HG02623 (cell line): ENCODE measurements around the gene TRIM54.
"Not testable (repeated sequence)": the region's sequence is repeated elsewhere in the genome, so short reads cannot be mapped to it uniquely, and the experiment has no call there.

Experiments
- ATAC-seq: cut with Tn5 transposase; IDR thresholded peaks from one replicate; pipeline ENCODE4 v1.9.1; 2021; ENCODE audit warnings: moderate library complexity; ENCODE audit not compliant: unreplicated experiment

The TRIM54 gene

DNA sequence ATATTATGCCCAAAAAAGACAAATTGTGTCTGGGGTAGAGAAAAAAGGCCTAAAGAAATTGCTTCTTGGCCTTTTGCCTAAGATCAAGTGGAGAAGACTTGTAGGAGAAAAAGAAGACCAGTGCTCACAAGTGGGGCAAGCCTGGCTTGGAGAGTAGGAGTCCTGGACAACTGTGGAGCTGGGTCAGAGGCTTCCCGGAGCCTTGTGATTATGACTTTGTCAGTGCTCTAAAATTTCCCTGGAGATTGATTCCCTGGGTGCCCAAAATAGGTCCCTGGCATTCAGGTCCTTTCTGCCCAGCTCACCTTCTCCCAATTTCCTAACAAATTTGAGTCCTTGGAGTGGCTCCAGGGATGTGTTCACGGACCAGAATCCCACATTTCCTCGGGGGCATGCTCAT, 787 bp upstream of the TRIM54 start:
- ATAC-seq, result no peak

DNA sequence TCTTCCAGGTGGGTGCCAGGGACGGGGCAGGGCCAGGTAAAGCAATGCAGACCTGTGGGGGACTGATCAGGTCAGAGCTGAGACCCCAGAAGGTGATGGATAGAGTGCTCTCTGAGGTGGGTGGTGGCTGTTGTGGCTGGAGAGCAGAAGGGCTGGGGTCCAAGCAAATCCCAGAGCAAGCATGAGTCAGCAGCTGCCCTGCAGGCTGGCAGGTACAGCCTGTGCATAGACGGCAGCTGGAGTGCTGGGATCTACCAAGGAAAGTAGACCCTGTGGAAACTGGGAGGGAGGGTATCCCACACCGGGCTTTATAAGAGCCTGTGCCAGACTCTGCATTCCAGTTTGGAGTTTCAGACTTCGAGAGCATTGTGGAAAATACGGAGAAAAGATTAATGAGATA, 663 bp downstream of the TRIM54 start:
- no peak for ATAC-seq

DNA sequence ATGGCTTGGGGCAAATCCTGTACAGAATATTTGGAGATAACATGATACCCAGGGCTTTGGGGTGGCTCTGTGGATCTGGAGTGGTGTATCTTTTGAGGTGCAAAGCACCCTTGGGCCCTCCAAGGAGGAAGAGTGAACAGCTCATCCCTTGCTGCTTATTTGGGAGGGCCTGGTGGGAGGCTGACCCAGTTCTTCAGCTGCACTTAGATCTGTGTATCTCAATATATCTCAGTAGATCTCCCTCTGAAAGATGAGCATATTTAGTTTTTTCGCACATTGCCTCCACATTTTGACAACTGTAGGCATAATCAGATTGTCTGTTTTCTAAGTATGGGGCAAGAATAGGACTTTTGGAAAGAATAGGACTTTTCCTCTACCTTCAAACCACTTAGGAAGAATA, 2.8 kb downstream of the TRIM54 start:
- no peak for ATAC-seq

DNA sequence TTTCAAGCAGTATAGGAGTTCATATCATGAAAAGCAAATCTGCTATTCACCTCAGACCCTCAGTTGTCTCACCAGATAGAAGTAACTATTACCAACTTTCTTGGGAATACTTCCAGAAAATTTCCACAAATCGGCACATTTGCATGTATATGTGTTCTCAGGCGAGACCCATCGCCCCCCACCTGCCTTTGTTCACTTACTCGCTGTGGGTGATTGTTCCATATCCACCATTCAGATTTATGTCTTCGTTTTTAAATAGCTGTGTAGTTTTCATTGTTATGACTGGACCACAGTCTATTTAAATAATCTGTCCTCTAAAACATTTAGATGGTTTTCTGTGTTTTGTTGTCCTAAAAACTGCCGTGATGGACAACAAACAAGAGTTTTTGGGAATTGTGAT, 3.3 kb downstream of the TRIM54 start:
- ATAC-seq, result no peak

DNA sequence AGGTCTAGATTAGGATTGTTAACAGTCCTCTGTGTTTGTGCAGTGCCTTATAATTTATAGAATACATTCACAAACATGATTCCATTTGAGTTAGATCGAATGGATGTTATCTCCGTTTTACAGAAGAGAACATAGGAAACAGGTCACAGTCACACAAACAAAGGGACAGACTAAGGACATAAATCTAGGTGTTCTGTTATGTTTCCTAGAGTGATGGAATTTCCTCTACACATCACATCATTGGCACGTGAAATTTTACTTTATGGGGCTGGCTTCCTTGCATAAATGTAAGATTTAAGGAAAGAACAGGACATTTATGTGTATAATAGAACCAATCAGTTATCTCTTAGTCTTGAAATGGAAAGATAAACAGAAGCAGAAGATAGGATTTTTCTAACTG, 6.4 kb downstream of the TRIM54 start:
- no peak for ATAC-seq

DNA sequence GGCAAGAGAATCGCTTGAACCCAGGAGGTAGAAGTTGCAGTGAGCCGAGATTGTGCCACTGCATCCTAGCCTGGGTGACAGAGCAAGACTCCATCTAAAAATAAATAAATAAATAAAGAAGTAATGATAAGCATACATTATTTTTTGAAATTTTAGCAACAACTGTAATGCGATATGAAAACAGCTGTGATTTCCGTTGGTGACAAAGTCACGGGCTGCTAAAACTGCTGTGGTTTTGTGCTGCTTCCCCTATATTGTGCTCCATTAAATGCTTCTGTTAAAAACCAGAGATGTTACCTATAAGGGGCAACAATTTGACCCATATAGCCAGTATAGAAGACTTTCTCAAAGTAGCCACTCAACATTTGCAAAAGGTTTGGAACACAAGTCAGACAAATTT, 8.3 kb downstream of the TRIM54 start:
- ATAC-seq, result no peak

DNA sequence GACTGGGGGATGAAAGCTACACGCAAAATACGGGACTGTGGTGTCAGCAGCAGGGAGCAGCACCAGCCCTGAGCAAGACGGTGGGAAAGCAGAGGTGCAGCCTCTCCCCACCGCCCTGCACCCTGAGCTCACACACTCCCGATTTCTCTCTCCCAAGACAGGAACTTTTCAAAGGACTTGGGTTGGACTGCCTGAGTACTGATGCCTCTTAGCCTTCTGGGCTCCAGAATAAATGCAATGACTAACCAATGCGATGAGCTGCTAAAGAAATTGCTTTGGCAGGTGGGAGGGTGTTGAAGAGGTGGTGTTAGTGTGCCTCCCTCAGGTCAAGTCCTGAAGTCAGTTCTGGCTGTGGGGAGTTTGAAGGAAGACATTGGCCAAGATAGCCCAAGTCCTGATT, 9.6 kb downstream of the TRIM54 start:
- ATAC-seq, result no peak

DNA sequence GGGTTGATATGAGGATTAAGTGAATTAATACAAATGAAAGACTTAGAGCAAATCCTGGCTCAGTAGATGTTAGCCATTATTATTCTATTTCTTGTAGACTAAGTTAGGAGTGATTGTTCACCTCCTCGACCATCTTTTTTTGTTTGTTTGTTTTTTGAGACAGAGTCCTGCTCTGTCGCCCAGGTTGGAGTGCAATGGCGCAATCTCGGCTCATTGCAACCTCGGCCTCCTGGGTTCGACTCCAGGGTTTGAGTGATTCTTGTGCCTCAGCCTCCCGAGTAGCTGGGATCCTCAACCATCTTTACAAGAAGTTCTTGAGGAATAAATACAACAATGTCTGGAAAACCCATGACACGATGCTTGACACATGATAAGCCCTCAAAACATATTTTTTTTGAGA, 12.7 kb downstream of the TRIM54 start:
- ATAC-seq, result no peak

DNA sequence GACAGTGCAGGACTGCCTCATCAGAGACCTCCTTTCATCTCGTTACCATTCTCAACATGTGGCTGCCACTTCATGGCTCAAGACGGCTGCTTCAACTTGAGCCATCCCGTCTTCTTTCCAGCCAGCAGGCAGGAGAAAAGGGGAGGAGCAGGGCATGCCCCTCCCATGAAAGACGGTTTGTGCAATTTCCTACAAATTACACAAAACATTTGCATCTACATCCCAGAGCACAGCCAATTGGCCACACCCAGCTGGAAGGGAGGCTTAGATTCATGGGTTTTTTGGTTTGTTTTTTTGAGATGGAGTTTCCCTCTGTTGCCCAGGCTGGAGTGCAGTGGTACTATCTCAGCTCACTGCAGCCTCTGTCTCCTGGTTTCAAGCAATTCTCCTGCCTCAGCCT, 14.3 kb downstream of the TRIM54 start:
- no peak for ATAC-seq

DNA sequence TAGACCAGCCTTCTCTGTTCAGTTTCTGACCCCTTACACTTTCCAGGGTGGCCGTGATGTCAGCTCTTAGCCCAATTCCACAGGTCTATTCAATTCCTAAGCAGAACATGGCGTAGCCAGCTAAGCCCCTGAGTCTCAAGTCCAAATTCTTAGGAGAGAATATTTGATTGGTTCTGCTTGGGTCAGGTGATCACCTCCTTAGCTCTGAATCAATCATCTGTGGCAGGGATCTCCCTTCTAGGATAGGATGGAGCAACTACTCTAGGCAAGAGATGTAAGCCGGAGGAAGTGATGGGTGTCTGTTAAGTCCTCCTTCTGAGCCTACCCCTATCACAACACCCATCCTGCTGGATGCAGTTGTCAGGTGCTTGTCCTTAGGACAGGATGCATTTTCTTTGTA, 15.0 kb downstream of the TRIM54 start:
- ATAC-seq, result no peak

DNA sequence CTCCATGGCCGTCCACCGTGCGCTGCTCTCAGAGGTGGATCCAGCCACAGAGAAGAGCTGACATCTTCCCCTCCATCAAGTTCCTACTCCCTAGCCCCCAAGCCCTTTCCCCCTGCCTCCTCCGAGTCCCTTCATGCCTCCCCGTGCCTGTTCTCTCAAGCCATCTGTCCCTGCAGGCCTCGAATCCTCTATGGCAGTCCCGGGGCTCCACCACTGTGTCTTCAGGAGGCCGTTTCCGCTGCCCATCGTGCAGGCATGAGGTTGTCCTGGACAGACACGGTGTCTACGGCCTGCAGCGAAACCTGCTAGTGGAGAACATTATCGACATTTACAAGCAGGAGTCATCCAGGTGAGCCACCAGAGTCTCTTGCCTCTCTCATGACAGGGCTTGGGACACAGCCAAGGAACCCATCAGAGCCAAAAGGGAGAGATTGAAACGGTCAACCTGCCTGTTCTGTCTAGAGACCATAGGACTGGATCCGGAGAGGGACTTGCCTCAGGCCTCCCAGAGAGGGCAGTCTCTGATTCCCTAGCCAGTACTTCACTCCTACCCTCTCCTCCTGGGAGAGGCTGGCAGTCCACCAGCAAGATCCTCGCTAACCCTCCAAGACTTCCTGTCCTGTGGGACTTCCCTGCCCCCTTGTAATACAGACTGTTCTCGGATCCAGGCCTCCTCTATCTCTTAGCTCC, 16.3 kb downstream of the TRIM54 start:
- no peak for ATAC-seq

DNA sequence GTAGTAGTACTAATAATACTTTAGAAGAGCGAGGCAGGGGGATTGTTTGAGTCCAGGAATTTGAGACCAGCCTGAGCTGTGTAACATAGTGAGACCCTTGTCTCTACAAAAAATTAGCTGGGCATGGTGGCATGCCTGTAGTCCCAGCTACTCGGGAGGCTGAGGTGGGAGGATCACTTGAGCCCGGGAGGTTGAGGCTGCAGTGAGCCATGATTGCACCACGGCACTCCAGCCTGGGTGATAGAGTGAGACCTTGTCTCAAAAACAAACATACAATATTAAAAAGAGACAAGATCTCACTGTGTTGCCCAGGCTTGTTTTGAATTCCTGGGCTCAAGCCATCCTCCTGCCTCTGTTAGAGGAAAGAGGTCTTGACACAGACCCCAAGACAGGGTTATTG, 18.4 kb downstream of the TRIM54 start:
- not testable (repeated sequence) for ATAC-seq

DNA sequence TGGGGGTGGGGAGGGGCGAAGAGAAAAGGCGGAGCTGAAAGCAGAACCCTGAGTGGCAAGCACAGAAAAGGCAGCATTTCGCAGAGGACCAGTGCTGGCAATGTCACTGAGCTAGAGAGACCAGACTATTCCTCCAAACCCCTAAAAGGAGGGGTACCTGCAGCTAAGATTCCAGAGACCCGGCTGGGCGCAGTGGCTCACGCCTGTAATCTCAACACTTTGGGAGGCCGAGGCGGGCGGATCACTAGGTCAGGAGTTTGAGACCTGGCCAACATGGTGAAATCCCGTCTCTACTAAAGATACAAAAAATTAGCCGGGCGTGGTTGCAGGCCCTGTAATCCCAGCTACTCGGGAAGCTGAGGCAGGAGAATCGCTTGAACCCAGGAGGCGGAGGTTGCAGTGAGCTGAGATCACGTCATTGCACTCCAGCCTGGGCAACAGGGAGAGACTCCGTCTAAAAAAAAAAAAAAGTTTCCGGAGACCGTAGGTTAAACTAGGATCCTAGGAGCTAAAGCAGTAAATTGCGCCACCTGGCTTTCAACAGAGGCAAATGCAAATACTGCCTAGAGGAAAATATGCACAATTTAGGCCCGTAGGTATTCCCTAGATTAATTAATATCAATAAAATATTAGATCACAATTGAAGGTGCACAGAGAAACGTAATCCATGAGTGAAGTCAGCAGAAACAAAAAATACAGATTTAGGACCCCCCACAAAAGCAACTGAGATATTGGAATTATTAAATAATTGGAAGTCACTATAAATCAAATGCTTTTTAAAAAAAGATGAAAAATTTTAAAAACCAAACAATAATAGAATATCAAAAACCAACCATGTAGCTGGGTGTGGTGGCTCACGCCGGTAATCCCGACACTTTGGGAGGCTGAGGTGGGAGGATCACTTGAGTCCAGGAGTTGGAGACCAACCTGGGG, 21.1 kb downstream of the TRIM54 start:
- ATAC-seq, result no peak

DNA sequence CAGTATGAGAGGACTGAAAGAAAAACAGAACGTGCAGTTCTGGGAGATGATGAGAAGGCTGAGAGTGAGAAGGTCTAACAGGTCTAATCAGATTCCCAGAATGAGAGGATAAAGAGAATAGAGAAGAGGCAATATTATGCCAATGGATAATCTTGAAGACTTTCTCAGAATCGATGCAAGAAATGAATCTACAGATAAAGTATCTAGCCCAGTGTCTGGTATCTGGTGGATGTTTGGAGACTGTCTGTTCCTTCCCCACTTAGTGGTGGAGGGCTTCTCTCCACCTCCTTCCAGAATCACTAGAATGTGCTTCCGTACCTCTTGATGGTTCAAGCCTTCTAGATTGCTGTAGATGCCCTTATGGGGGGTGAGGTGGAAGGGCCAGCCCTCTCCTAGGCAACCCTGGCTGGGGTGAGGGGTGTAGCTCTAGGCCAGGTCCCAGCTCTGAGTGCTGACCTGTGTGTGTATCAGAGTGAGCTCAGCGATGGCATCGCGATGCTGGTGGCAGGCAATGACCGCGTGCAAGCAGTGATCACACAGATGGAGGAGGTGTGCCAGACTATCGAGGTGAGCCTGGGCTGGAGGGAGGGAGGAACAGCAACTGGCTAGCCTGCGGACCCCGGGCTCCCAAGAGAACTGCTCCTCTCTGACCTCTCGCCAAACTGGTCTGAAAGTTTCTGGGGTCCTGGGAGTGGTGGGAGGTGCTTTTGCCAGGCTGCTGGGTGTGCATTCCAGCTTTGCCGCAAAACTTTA, 22.4 kb downstream of the TRIM54 start:
- no peak for ATAC-seq

DNA sequence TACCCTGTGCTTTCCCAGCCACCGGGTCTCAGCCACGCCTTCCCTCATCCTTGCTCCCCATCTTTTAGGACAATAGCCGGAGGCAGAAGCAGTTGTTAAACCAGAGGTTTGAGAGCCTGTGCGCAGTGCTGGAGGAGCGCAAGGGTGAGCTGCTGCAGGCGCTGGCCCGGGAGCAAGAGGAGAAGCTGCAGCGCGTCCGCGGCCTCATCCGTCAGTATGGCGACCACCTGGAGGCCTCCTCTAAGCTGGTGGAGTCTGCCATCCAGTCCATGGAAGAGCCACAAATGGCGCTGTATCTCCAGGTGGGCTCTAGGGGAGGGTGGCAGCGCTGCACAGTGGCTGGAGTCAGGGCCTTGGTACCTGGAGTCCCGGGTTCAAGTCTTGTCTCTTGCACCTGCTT, 23.3 kb downstream of the TRIM54 start:
- ATAC-seq, result no peak

DNA sequence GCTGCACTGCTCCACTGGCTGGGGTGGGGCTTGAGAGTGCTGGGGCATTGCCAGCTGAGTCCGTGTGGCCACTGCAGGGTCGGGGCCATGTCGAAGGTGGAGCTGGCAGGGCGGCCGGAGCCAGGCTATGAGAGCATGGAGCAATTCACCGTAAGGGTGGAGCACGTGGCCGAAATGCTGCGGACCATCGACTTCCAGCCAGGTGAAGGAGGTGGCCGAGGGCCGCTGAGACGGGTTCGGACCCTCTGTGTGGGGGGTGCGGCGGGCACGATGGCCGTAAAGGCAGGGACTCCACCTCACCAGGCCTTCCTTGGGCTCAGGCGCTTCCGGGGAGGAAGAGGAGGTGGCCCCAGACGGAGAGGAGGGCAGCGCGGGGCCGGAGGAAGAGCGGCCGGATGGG, 23.9 kb downstream of the TRIM54 start:
- no peak for ATAC-seq

DNA sequence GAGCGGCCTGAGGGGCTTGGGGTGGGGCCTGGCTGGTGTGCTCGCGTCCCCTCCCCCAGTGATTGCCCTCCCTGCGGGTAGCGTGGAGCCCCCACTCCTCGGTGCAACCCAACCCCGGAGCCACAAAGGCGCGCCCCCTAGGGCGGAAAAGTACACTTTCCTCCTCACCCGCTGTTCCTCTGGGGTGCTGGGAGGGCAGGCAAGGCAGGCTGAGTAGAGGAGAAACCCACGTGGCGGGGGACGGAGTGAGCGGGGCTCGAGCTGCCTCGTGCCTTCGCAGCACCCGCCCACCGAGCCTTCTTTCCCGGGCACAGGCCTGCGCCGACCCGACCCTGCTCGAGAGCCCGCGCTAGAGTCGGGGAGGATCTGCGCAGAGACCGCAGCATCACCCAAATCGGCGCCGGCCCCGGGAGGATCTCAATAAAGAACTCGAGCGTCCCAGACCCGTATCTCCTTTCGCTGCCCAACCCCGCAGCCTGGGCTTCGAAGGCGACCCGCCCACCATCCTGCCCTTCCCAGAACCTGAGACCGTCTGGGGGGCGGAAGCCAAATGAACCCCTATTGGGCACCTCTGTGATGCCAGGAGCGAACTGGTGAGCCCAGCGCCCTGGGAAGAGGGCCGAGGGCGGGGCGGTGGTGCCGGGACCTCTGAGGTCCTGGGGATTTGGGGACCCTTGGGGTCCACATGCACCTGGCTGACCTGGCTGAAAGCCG, 24.5 kb downstream of the TRIM54 start:
- no peak for ATAC-seq

DNA sequence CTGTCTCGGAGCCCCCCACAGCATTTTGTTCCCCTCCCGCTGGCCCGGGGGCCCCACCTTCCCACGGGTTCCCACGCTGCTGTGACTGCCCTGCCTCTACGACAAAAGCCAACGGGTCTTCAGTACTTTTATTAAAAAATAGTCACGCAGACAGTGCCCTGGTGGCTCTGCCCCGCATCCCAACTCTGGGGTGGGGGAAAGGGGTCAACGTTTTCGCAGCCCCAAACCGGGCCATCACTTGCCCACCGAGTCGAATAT, 25.0 kb downstream of the TRIM54 start:
- ATAC-seq, result no peak

DNA sequence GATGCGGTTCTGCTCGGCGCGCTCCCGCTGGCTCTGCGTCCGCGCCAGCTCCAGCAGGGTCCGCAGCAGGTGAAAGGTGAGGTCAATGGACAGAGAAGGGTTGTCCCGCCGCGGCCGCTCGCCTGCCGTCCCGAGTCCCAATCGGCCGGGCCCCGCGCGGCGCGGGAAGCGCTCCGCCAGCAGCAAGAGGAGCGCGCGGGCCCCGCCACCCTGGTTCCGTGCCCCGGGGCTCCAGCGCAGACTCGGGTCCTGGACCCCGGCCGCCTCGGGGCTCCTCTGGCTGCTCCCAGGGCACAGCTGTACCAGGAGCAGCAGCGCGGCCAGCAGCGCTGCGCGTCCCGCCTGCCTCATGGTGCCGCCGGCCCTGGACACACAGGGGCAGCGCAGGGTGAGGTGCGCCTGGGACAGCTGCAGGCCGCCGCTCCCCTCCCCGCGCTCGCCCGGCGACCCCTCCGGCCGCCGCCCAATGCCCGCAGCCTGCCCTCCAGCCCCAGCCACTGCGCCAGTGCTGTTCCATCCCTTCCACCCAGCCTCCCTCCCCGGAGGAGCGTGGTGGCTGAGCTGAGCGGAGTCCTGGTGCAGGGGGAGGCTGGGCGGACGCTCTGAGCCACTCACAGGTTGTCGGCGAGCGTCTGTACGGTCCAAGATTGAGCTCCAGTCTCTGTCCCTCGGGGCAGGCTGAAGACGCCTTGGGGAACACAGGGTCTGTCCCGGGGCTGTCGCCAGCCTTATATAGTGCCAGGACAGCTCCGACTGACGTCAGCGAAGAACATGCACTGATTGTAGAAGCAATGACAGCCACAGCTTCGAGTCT, 25.5 kb downstream of the TRIM54 start:
- ATAC-seq, result no peak

DNA sequence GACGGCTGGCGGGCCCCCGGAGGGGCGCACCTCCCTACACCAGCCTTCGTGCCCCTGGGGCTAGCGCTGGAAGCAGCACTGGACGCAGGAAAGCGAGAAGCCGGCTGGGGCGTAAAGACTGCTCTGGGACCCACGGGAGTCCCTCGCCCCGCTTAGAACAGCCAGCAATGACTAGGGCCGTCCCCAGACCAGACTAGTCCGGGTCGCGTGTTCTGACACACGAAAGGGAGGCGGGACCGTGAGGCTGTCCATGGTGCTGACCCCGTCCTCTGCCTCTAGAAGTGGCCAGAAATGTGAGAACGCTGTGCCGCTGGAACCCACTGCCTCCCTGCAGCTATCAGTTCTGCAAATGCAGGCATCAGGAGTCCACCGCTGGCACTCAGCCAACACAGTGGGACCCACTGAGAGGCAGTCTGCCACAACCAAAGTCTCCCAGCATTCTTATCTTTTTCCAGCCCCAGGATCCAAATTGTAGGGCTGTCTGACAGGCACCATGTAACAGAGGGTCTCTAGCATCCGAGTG, 26.2 kb downstream of the TRIM54 start, which contains the start of gene UCN:
Gene UCN, minus strand, starts transcription at position 87 of the 523 bp plus-strand sequence. CDS start 550 bp downstream, outside the sequence.
- ATAC-seq, result no peak
